ENCODE data around the gene TOM1L1.

Gene TOM1L1

GRCh38 chr17:54947396-54947795 is 46.7 kb downstream of the TOM1L1 start:
- no peak for DNase-seq (ENCODE audit: low read depth, low spot score)

- DNase-seq (ENCODE audit: low read depth, low spot score) = no peak
Measured at GRCh38 chr17:54948380-54948779, 47.7 kb downstream of the TOM1L1 start.

- DNase-seq (ENCODE audit: low read depth, low spot score) = no peak
Measured at GRCh38 chr17:54950116-54950515, 49.5 kb downstream of the TOM1L1 start.

GRCh38 chr17:54951286-54951685 is 50.6 kb downstream of the TOM1L1 start:
- DNase-seq (ENCODE audit: low read depth, low spot score) = no peak

- DNase-seq (ENCODE audit: low read depth, low spot score) = no peak
Measured at GRCh38 chr17:54956791-54957190, 56.1 kb downstream of the TOM1L1 start.

GRCh38 chr17:54967621-54968261 is 67.1 kb downstream of the TOM1L1 start:
- no peak for DNase-seq (ENCODE audit: low read depth, low spot score)

GRCh38 chr17:54968262-54968987 is 67.8 kb downstream of the TOM1L1 start, which contains the start of the genes COX11 and STXBP4:
Gene COX11, minus strand, starts transcription at chr17:54968654. Its CDS starts 8 bp downstream, at chr17:54968646.
Gene STXBP4, plus strand, starts transcription at chr17:54968765. Its CDS starts 17,455 bp downstream, at chr17:54986220.
- DNase-seq (ENCODE audit: low read depth, low spot score) = peak; percentile 75

GRCh38 chr17:54968988-54969332 is 68.3 kb downstream of the TOM1L1 start:
- no peak for DNase-seq (ENCODE audit: low read depth, low spot score)

GRCh38 chr17:54969658-54970572 is 69.3 kb downstream of the TOM1L1 start:
- DNase-seq (ENCODE audit: low read depth, low spot score) = no peak

GRCh38 chr17:54971147-54971546 is 70.5 kb downstream of the TOM1L1 start:
- no peak for DNase-seq (ENCODE audit: low read depth, low spot score)

- no peak for DNase-seq (ENCODE audit: low read depth, low spot score)
Measured at GRCh38 chr17:54971901-54972300, 71.2 kb downstream of the TOM1L1 start.

- no peak for DNase-seq (ENCODE audit: low read depth, low spot score)
Measured at GRCh38 chr17:54972406-54973138, 71.9 kb downstream of the TOM1L1 start.

GRCh38 chr17:54974759-54975158 is 74.1 kb downstream of the TOM1L1 start:
- DNase-seq (ENCODE audit: low read depth, low spot score) = no peak

GRCh38 chr17:54976316-54976715 is 75.7 kb downstream of the TOM1L1 start:
- no peak for DNase-seq (ENCODE audit: low read depth, low spot score)

GRCh38 chr17:54977744-54978143 is 77.1 kb downstream of the TOM1L1 start:
- DNase-seq (ENCODE audit: low read depth, low spot score) = no peak

GRCh38 chr17:54979657-54980056 is 79.0 kb downstream of the TOM1L1 start:
- DNase-seq (ENCODE audit: low read depth, low spot score) = no peak

GRCh38 chr17:54980375-54980774 is 79.7 kb downstream of the TOM1L1 start:
- no peak for DNase-seq (ENCODE audit: low read depth, low spot score)

GRCh38 chr17:54982399-54982798 is 81.7 kb downstream of the TOM1L1 start:
- DNase-seq (ENCODE audit: low read depth, low spot score) = no peak

GRCh38 chr17:54983260-54983659 is 82.6 kb downstream of the TOM1L1 start:
- DNase-seq (ENCODE audit: low read depth, low spot score) = no peak

GRCh38 chr17:54985476-54985875 is 84.8 kb downstream of the TOM1L1 start:
- DNase-seq (ENCODE audit: low read depth, low spot score) = no peak

GRCh38 chr17:54990118-54990517 is 89.5 kb downstream of the TOM1L1 start:
- DNase-seq (ENCODE audit: low read depth, low spot score) = no peak
